Mononuclear cell (primary cell): ENCODE data around the gene ESR2. TPM values are rescaled to one million over a fixed set of nuclear protein-coding genes. Genes with fewer than 3 reads are reported as not detected.
"Not testable (repeated sequence)": the region's sequence is repeated elsewhere in the genome, so short reads cannot be mapped to it uniquely, and the experiment has no call there.

ENCODE experiments used
- H3K27me3 ChIP-seq: 2 replicates; pipeline ENCODE4 v1.6.0; 2011; ENCODE audit warnings: low read length, control low read depth; ENCODE audit not compliant: insufficient read depth
- H3K4me1 ChIP-seq: 2 replicates; pipeline ENCODE4 v1.5.1; 2011; ENCODE audit warnings: mild to moderate bottlenecking, low read length, control low read depth; ENCODE audit not compliant: insufficient read depth
- H3K4me3 ChIP-seq: 2 replicates; pipeline ENCODE4 v1.5.1; 2011; ENCODE audit warnings: mild to moderate bottlenecking, low read length, moderate library complexity
- H3K9me3 ChIP-seq: 2 replicates; pipeline ENCODE4 v1.5.1; 2011; ENCODE audit warnings: low read depth, mild to moderate bottlenecking, control low read depth, low read length
- total RNA-seq: library from RNA; depleted of rRNA; stranded (reverse); fragments of >200 nt; gene quantifications from one replicate; pipeline ENCODE4 v1.2.3, GENCODE V29; 2012

ESR2 gene
- total RNA-seq, 1 donor = 1.3 TPM

GRCh38 chr14:64119500-64119899 lies 174.7 kb downstream of the ESR2 start:
- Histone ChIP-seq H3K27me3 (no peaks in the 10 kb centered on the region), H3K4me3 (no peak overlapping the region)

GRCh38 chr14:64118892-64119291 lies 175.3 kb downstream of the ESR2 start:
- Histone ChIP-seq H3K27me3 (no peaks in the 10 kb centered on the region), H3K9me3 (no peaks in the 10 kb centered on the region), H3K4me3 (no peak overlapping the region), H3K4me1 (no peaks in the 10 kb centered on the region)

More at GRCh38 chr14:64119500-64119899, 174.7 kb downstream of the ESR2 start:
- no peaks in the 10 kb centered on the region for H3K9me3 ChIP-seq
- no peaks in the 10 kb centered on the region for H3K4me1 ChIP-seq

GRCh38 chr14:64118403-64118742 lies 175.8 kb downstream of the ESR2 start:
- not testable (repeated sequence) for H3K9me3 ChIP-seq, H3K4me3 ChIP-seq, H3K4me1 ChIP-seq, H3K27me3 ChIP-seq

GRCh38 chr14:64117671-64118402 lies 176.3 kb downstream of the ESR2 start:
- no peaks in the 10 kb centered on the region for H3K4me1 ChIP-seq
- no peaks in the 10 kb centered on the region for H3K9me3 ChIP-seq
- H3K4me3 ChIP-seq = no peak overlapping the region
- H3K27me3 ChIP-seq = no peaks in the 10 kb centered on the region

- H3K4me1 ChIP-seq = no peaks in the 10 kb centered on the region
- H3K27me3 ChIP-seq = no peaks in the 10 kb centered on the region
- no peaks in the 10 kb centered on the region for H3K9me3 ChIP-seq
- no peak overlapping the region for H3K4me3 ChIP-seq
Measured at GRCh38 chr14:64115401-64115800, 178.8 kb downstream of the ESR2 start.

GRCh38 chr14:64114796-64115195 lies 179.4 kb downstream of the ESR2 start:
- no peaks in the 10 kb centered on the region for H3K27me3 ChIP-seq
- no peaks in the 10 kb centered on the region for H3K4me1 ChIP-seq
- no peak overlapping the region for H3K4me3 ChIP-seq
- no peaks in the 10 kb centered on the region for H3K9me3 ChIP-seq

GRCh38 chr14:64114166-64114565 lies 180.0 kb downstream of the ESR2 start:
- H3K9me3 ChIP-seq = no peaks in the 10 kb centered on the region
- H3K27me3 ChIP-seq = no peaks in the 10 kb centered on the region
- H3K4me3 ChIP-seq = no peak overlapping the region
- no peaks in the 10 kb centered on the region for H3K4me1 ChIP-seq

- H3K4me3 ChIP-seq = no peak overlapping the region
- no peaks in the 10 kb centered on the region for H3K9me3 ChIP-seq
- H3K4me1 ChIP-seq = no peaks in the 10 kb centered on the region
- H3K27me3 ChIP-seq = no peaks in the 10 kb centered on the region
Measured at GRCh38 chr14:64112867-64113678, 181.1 kb downstream of the ESR2 start.

GRCh38 chr14:64110802-64111201 lies 183.4 kb downstream of the ESR2 start:
- H3K4me1 ChIP-seq = no peaks in the 10 kb centered on the region
- no peak overlapping the region for H3K4me3 ChIP-seq
- H3K9me3 ChIP-seq = no peaks in the 10 kb centered on the region
- no peaks in the 10 kb centered on the region for H3K27me3 ChIP-seq

- H3K4me1 ChIP-seq = no peaks in the 10 kb centered on the region
- H3K9me3 ChIP-seq = no peaks in the 10 kb centered on the region
Measured at GRCh38 chr14:64109819-64110554, 184.2 kb downstream of the ESR2 start.

GRCh38 chr14:64107438-64107837 lies 186.7 kb downstream of the ESR2 start:
- Histone ChIP-seq H3K9me3 (no peaks in the 10 kb centered on the region), H3K4me1 (no peaks in the 10 kb centered on the region), H3K4me3 (no peak overlapping the region), H3K27me3 (no peaks in the 10 kb centered on the region)

More at GRCh38 chr14:64109819-64110554, 184.2 kb downstream of the ESR2 start:
- Histone ChIP-seq H3K27me3 (no peaks in the 10 kb centered on the region), H3K4me3 (no peak overlapping the region)

- H3K27me3 ChIP-seq = no peaks in the 10 kb centered on the region
- H3K4me1 ChIP-seq = no peaks in the 10 kb centered on the region
- no peak overlapping the region for H3K4me3 ChIP-seq
- H3K9me3 ChIP-seq = no peaks in the 10 kb centered on the region
Measured at GRCh38 chr14:64098120-64098519, 196.1 kb downstream of the ESR2 start.

GRCh38 chr14:64095620-64096019 lies 198.6 kb downstream of the ESR2 start:
- no peak overlapping the region for H3K4me3 ChIP-seq
- no peaks in the 10 kb centered on the region for H3K9me3 ChIP-seq
- H3K4me1 ChIP-seq = no peaks in the 10 kb centered on the region
- H3K27me3 ChIP-seq = no peaks in the 10 kb centered on the region

- Histone ChIP-seq H3K4me1 (no peaks in the 10 kb centered on the region), H3K4me3 (no peak overlapping the region), H3K27me3 (no peaks in the 10 kb centered on the region), H3K9me3 (no peaks in the 10 kb centered on the region)
Measured at GRCh38 chr14:64092940-64093339, 201.2 kb downstream of the ESR2 start.

- no peaks in the 10 kb centered on the region for H3K4me1 ChIP-seq
- H3K27me3 ChIP-seq = no peaks in the 10 kb centered on the region
- H3K4me3 ChIP-seq = no peak overlapping the region
- H3K9me3 ChIP-seq = no peaks in the 10 kb centered on the region
Measured at GRCh38 chr14:64092338-64092737, 201.8 kb downstream of the ESR2 start.
